ENCODE results near the gene CYP2C8. TPM values are rescaled to one million over a fixed set of nuclear protein-coding genes. Genes with fewer than 3 reads are reported as not detected.

CYP2C8 gene
- total RNA-seq = under 0.01 TPM in 1 of 2 replicates, not detected in the other

DNA sequence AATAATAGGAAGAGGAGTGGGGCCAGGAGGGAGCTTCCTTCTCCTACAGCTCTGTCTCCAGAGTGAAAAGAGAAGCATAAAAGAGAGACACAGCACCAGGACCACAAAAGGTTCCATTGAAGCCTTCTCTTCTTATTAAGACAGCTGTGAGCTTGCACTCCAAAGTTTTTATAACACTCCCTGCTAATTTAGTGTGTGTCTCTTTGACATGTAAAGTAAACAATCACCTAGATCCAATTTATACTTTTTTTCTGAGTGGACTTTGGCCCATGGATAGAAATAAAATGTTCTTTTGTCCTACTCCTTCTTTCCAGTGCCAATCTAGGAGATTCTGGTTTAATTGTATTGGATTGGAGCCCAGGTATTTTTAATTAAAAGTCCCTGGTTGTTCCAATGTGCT lies at the start of gene CYP2C8:
Gene CYP2C8 (minus strand): TSS at position 212 of the 400 bp plus-strand sequence. CDS start 95 bp downstream, at position 117.

Other genes starting within 250 kb of the CYP2C8 start
- gene CYP2C9, start 130.8 kb downstream of the CYP2C8 start, total RNA-seq = not detected in 2 replicates
- gene ACSM6, start 124.7 kb upstream of the CYP2C8 start, total RNA-seq = not detected in 2 replicates
- gene PDLIM1, start 221.5 kb upstream of the CYP2C8 start, total RNA-seq = 4.0 and 5.0 TPM in 2 replicates